Measurements from ENCODE around the gene TNFRSF18.
A peak's percentile ranks its signal among the peaks of the same experiment; 100 is the strongest.

The TNFRSF18 gene

DNA sequence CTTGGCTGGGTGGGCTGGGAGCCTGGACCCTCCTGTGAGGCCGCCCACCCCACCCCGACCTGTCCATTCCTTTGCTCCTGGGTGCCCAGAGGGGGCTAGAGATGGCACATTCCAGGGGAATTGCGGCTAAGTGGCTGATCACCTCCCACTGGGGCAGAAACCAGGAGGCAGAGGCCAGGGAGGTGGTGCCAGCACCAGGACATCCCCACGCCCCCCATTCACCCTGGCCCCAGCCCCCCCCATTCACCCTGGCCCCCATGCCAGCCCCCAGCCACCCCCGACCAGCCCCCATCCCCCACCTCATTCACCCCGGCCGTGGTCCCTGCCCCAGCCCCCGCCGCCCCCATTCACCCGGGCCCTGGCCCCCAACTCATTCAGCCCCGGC, 33.9 kb upstream of the TNFRSF18 start:
- DNase-seq, result no peak

GRCh38 chr1:1239614-1240347, 33.4 kb upstream of the TNFRSF18 start:
- DNase-seq, result no peak

- DNase-seq, result no peak
Observed at GRCh38 chr1:1239227-1239613, 32.8 kb upstream of the TNFRSF18 start.

GRCh38 chr1:1238702-1239178, 32.3 kb upstream of the TNFRSF18 start:
- DNase-seq, result no peak

GRCh38 chr1:1237874-1238701, 31.7 kb upstream of the TNFRSF18 start:
- no peak for DNase-seq

- no peak for DNase-seq
Observed at GRCh38 chr1:1236945-1237873, 30.8 kb upstream of the TNFRSF18 start.

GRCh38 chr1:1236176-1236763, 29.9 kb upstream of the TNFRSF18 start:
- no peak for DNase-seq

- DNase-seq, result no peak
Observed at GRCh38 chr1:1235016-1235744, 28.8 kb upstream of the TNFRSF18 start.

- DNase-seq, result no peak
Observed at GRCh38 chr1:1234180-1234808, 27.9 kb upstream of the TNFRSF18 start.

GRCh38 chr1:1233567-1233892, 27.1 kb upstream of the TNFRSF18 start:
- DNase-seq, result no peak

DNA sequence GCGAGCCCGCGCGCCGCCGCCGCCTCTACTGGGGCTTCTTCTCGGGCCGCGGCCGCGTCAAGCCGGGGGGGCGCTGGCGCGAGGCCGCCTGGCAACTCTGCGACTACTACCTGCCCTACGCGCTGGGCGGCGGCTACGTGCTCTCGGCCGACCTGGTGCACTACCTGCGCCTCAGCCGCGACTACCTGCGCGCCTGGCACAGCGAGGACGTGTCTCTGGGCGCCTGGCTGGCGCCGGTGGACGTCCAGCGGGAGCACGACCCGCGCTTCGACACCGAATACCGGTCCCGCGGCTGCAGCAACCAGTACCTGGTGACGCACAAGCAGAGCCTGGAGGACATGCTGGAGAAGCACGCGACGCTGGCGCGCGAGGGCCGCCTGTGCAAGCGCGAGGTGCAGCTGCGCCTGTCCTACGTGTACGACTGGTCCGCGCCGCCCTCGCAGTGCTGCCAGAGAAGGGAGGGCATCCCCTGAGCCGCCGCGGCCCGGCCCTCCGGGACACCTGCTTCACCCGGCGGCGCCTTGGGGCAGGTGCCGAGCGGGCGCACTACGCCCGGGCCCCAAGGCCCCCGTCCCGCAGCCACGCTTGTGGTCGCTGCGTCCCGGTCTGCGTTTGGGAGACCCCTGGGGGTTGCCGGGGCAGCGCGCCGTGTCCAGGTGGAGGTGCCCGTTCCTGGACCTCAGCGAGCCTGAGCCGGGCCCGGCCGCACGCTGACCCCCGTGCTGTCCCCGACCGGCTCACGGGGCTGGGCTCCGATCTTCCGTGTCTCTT, 26.6 kb upstream of the TNFRSF18 start:
- DNase-seq, result no peak

DNA sequence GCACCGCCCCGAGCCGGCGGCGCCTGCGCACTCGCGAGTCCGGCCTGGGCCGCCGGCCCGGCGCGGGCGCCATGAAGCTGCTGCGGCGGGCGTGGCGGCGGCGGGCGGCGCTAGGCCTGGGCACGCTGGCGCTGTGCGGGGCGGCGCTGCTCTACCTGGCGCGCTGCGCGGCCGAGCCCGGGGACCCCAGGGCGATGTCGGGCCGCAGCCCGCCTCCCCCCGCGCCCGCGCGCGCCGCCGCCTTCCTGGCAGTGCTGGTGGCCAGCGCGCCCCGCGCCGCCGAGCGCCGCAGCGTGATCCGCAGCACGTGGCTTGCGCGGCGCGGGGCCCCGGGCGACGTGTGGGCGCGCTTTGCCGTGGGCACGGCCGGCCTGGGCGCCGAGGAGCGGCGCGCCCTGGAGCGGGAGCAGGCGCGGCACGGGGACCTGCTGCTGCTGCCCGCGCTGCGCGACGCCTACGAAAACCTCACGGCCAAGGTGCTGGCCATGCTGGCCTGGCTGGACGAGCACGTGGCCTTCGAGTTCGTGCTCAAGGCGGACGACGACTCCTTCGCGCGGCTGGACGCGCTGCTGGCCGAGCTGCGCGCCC, 25.9 kb upstream of the TNFRSF18 start, which contains the start of gene B3GALT6:
TSS of gene B3GALT6 (plus strand) at position 30 of the 588 bp plus-strand sequence. CDS start at position 72, 42 bp downstream.
- DNase-seq, result peak in 1 of 14 donors; percentile 39

- DNase-seq, result peak; percentile 56 to 97 (median 91)
Observed at GRCh38 chr1:1231400-1232207, 25.2 kb upstream of the TNFRSF18 start, which contains the start of gene SDF4. SDF4 (minus strand) TSS chr1:1232001; CDS start chr1:1228772, 3,229 bp downstream.

- no peak for DNase-seq
Observed at GRCh38 chr1:1230656-1231399, 24.4 kb upstream of the TNFRSF18 start.

DNA sequence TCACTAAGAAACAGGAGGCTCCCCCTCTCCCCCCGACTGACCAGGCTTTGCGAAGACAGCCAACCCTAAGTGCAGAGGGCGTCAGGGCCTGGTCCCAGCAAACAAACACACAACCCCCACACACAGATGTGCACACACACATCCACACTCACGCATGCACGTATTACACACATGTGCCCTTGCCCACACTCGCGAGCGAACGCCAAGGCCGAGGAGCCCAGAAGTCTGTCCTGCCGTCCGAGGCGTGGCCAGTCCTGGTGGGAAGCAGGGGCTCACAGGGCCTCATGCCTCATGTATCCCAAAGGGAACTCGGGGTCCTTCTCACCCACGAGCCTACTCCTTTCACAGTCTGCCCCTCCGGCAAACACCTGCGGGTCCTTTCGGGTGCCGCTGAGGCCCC, 23.4 kb upstream of the TNFRSF18 start:
- no peak for DNase-seq

DNA sequence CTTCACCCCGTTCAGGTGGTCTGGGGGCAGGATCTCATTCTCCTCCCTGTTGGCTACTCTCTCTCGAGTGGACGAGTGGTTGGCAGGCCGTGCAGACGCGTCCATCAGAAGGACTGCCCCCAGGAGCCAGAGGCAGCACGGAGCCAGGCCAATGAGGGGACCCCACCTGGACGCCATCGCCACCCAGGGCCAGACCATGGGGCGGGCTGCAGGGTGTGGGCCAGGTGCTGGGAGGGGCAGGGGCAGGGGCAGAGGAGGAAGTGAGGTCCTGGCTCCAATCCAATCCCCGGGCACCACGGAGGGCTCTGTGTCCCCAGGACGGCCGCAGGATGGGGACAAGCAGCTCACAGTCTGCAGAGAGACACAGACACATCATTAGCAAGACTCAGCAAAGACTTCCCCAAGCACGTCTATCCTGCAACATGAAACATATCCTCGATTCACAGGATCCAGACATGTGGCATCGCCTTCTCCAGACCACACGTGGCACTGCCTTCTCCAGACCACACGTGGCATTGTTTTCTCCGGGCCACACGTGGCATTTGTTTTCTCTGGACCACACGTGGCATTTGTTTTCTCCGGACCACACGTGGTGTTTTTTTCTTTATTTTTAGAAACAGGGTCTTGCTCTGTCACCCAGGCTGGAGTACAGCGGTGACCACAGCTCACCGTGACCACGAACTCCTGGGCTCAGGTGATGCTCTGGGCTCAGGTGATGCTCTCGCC, 22.4 kb upstream of the TNFRSF18 start:
- no peak for DNase-seq

DNA sequence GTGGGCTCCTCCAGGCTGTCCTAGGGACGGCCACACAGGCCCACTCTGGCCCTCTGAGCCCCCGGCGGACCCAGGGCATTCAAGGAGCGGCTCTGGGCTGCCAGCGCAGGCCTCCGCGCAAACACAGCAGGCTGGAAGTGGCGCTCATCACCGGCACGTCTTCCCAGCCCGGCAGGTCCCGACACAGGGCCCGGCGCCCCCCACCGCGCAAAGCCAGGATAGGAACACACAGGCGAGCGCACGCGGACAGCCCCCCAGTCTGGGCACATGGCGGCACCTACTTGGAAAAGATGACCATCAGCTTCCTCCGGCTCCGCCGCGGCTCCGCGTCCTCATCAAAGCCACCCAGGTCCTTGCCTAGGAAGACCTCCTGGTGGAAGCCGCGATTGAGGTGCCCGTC, 21.8 kb upstream of the TNFRSF18 start:
- DNase-seq, result no peak

Data from C1 segment of cervical spinal cord (tissue), 14 donors.